Gastrocnemius medialis (tissue), 4 donors: ENCODE results near the gene SLC35A5. TPM values are rescaled to one million over a fixed set of nuclear protein-coding genes. Genes with fewer than 3 reads are reported as not detected.

Source experiments
- ATAC-seq, 2 donors: fragments of 150-250 bp; one replicate each; pipeline ENCODE4 v1.9.1; 2016
- DNase-seq, 2 donors: peaks; one replicate each; pipeline ENCODE4 v3.0.0-alpha.2; 2019
- H3K27ac ChIP-seq, 4 donors: fragments of 200-600 bp; sonication (generic); 1 replicate in 1 of 4; 2 replicates in 3 of 4; pipeline ENCODE4 v1.5.1; 2016 to 2018; ENCODE audit warnings: mild to moderate bottlenecking in 2 of 4, moderate library complexity in 1 of 4
- H3K27me3 ChIP-seq, 3 donors: fragments of 200-600 bp; sonication (generic) in 2 of 3; 1 replicate in 1 of 3; 2 replicates in 2 of 3; pipeline versions ENCODE4 v1.5.1 to v1.6.0; 2016 to 2019; ENCODE audit warnings: mild to moderate bottlenecking in 1 of 3, moderate library complexity in 1 of 3
- H3K36me3 ChIP-seq, 2 donors: fragments of 200-600 bp; sonication (generic) in 1 of 2; one replicate each; pipeline ENCODE4 v1.5.1; 2017 to 2018
- H3K4me1 ChIP-seq, 2 donors: fragments of 200-600 bp; sonication (generic) in 1 of 2; one replicate each; pipeline ENCODE4 v1.5.1; 2016 to 2017; ENCODE audit warnings: mild to moderate bottlenecking in 2 of 2
- H3K4me3 ChIP-seq, 4 donors: fragments of 200-600 bp; sonication (generic) in 3 of 4; 1 replicate in 1 of 4; 2 replicates in 3 of 4; pipeline ENCODE4 v1.5.1; 2016 to 2019; ENCODE audit warnings: mild to moderate bottlenecking in 2 of 4
- H3K9me3 ChIP-seq, 3 donors: fragments of 200-600 bp; sonication (generic) in 2 of 3; 1 replicate in 1 of 3; 2 replicates in 2 of 3; pipeline ENCODE4 v1.5.1; 2016 to 2019
- POLR2A ChIP-seq, 2 donors: fragments of 450-650 bp; IDR thresholded peaks; one replicate each; pipeline ENCODE4 v1.6.1; 2017; ENCODE audit warnings: antibody characterized with exemption in 2 of 2, mild to moderate bottlenecking in 2 of 2, moderate library complexity in 2 of 2
- in situ Hi-C, 4 donors: fragments of 200-750 bp; cut with MboI; loops; one replicate each; pipeline versions ENCODE4 v1.15.0 to v1.8.0; 2017; ENCODE audit warnings: low sequenced_read_pairs in 4 of 4
- intact Hi-C: fragments of 100-400 bp; cut with DNase I; formaldehyde crosslinking; loops from one replicate; pipeline ENCODE4 v1.15.1; 2023; ENCODE audit warnings: low total_unique reads
- total RNA-seq, 4 donors: library from RNA; depleted of rRNA; stranded (reverse); fragments of >200 nt; gene quantifications; one replicate each; pipeline versions ENCODE4 v1.1.0 to v1.2.3, GENCODE V29; 2016
- TF ChIP-seq, protein P1 (sequence below), 5 experiments: fragments of 450-650 bp in 3 of 5; fragments of 200-600 bp in 2 of 5; sonication (generic) in 2 of 5; IDR thresholded peaks in 4 of 5; conservative IDR thresholded peaks in 1 of 5; 1 replicate in 4 of 5; 2 replicates in 1 of 5; pipeline ENCODE4 v1.5.1; 2016 to 2019; ENCODE audit warnings: antibody characterized with exemption in 5 of 5, mild to moderate bottlenecking in 3 of 5, moderate library complexity in 3 of 5

Gene SLC35A5
- total RNA-seq, 4 donors from 2014 or later, result 5.0 to 15.3 (median 9.5) TPM

DNA sequence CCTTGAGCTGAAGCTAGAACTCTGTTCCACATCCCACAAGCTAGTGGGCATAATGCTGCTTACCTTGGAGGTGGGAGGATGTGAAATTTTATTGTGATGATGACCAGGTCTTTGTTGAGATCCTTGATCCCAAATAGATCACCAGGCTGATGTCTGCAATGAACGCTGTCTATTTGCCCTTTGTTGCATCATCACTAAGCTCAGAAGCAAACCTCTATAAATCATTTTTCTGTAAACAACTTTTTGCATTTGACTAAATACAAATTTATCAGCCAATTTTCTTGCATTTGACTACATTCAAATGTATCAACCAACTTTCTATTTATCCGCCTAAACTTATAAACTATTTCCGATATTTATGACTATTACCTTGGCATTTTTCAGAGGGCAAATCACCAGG is 69.4 kb downstream of the SLC35A5 start:
- Histone ChIP-seq H3K4me3 (no peak overlapping the region), H3K36me3 (no peaks in the 10 kb centered on the region), H3K27me3 (no peaks in the 10 kb centered on the region), H3K27ac (no peak overlapping the region), H3K9me3 (no peaks in the 10 kb centered on the region), H3K4me1 (peaks cover 4 to 6% of the 10 kb centered on the region in 2 donors)
- no peak for DNase-seq
- ATAC-seq, result no peak
- in situ Hi-C loops, result no loop called here
- TF ChIP-seq, protein P1, sequence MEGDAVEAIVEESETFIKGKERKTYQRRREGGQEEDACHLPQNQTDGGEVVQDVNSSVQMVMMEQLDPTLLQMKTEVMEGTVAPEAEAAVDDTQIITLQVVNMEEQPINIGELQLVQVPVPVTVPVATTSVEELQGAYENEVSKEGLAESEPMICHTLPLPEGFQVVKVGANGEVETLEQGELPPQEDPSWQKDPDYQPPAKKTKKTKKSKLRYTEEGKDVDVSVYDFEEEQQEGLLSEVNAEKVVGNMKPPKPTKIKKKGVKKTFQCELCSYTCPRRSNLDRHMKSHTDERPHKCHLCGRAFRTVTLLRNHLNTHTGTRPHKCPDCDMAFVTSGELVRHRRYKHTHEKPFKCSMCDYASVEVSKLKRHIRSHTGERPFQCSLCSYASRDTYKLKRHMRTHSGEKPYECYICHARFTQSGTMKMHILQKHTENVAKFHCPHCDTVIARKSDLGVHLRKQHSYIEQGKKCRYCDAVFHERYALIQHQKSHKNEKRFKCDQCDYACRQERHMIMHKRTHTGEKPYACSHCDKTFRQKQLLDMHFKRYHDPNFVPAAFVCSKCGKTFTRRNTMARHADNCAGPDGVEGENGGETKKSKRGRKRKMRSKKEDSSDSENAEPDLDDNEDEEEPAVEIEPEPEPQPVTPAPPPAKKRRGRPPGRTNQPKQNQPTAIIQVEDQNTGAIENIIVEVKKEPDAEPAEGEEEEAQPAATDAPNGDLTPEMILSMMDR (IDR thresholded peaks at IDR 0.05 in 4 of 5, conservative IDR thresholded peaks at IDR 0.05 in 1 of 5), result no peak
- TF ChIP-seq POLR2A (IDR thresholded peaks at IDR 0.05), result no peak
- intact Hi-C loops, result no loop called here

DNA sequence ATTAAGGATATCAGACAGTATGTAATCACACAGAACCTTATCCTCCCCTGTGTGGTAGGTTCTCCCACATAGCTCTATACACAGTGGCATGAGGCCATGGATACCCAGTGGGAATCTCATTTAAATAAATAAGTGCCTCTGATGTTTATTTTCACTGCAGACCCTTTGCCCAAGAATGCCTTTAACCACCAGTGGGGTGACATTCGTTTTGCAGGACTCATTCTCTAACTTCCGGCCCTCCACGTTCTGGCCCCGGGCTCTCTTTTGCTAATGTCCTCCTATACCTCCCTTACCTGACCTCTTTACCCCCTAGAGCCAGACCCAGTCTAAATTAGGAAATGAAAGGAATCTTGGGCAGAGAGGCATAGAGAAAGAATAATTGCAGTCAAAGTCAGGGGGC is 70.8 kb downstream of the SLC35A5 start:
- Histone ChIP-seq H3K27ac (no peak overlapping the region), H3K4me3 (no peak overlapping the region), H3K36me3 (no peaks in the 10 kb centered on the region), H3K9me3 (no peaks in the 10 kb centered on the region), H3K27me3 (no peaks in the 10 kb centered on the region), H3K4me1 (peaks cover 4 to 6% of the 10 kb centered on the region in 2 donors)
- intact Hi-C loops (no loop called here), in situ Hi-C loops (no loop called here)
- TF ChIP-seq POLR2A (IDR thresholded peaks at IDR 0.05), result no peak
- TF ChIP-seq, protein P1 (IDR thresholded peaks at IDR 0.05 in 4 of 5, conservative IDR thresholded peaks at IDR 0.05 in 1 of 5), result no peak
- ATAC-seq, result no peak
- DNase-seq, result no peak

DNA sequence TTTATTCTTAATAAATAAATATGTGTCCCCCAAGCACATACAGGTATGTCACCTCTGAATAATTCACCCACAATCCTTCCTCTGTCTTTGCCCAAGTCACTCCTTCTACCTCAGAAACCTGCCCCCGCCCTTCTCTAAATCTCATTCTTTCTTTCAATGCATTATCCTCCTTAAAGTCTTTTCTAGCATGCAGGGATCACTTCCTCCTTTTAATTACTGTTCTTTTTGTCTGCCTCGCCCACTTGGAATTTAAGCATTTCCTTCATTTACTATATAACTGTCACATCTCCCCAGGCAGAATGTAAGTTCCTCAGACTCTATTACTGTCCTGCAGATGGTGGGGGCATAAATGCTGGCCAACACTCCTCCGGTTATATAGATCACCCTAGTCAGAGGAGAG is 71.3 kb downstream of the SLC35A5 start:
- intact Hi-C loops (no loop called here), in situ Hi-C loops (no loop called here)
- no peak for TF ChIP-seq POLR2A (IDR thresholded peaks at IDR 0.05)
- TF ChIP-seq, protein P1 (IDR thresholded peaks at IDR 0.05 in 4 of 5, conservative IDR thresholded peaks at IDR 0.05 in 1 of 5), result no peak
- no peaks in the 10 kb centered on the region for H3K36me3 ChIP-seq
- H3K27ac ChIP-seq, result no peak overlapping the region
- H3K9me3 ChIP-seq, result no peaks in the 10 kb centered on the region
- ATAC-seq (no peak), DNase-seq (no peak)
- peaks cover 0 to 6% of the 10 kb centered on the region in 2 donors for H3K4me1 ChIP-seq
- no peaks in the 10 kb centered on the region for H3K27me3 ChIP-seq
- H3K4me3 ChIP-seq, result no peak overlapping the region

DNA sequence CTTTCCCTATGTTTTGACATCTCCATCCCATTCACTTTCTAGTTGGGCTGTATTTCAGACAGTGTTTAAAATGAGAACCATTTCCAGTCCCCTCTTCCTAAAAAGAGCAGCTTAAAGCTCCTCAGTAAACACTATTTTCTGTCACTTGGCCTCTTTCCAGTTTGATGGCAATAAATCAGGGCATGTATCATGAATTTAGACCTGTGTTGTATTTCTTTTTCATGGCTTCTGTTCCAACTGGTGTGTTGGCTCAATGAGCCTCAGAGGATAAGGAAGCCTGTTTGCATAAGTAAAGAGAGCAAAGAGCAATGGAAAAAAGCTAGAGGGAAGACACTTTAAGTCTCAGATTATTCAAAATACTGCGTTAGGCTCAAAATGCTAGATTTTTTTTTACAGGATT is 71.9 kb downstream of the SLC35A5 start:
- Histone ChIP-seq H3K4me3 (no peak overlapping the region), H3K36me3 (no peaks in the 10 kb centered on the region), H3K27me3 (no peaks in the 10 kb centered on the region), H3K27ac (no peak overlapping the region), H3K9me3 (no peaks in the 10 kb centered on the region), H3K4me1 (peaks cover 0 to 4% of the 10 kb centered on the region in 2 donors)
- no peak for DNase-seq
- intact Hi-C loops (no loop called here), in situ Hi-C loops (no loop called here)
- no peak for ATAC-seq
- TF ChIP-seq, protein P1 (IDR thresholded peaks at IDR 0.05 in 4 of 5, conservative IDR thresholded peaks at IDR 0.05 in 1 of 5), result no peak
